ENCODE results near the gene SMARCA5. TPM values are rescaled to one million over a fixed set of nuclear protein-coding genes. Genes with fewer than 3 reads are reported as not detected.

SMARCA5 gene
- total and polyA plus RNA-seq, 2 donors (not counting 3 experiments of a cell fraction or from before 2014, with no cell fraction given), result 7.9 to 57.6 TPM

- Histone ChIP-seq H3K36me3 (ENCODE audit: control insufficient read depth in 2 of 2, extremely low read depth in 1 of 2, insufficient read depth in 2 of 2, low read length in 2 of 2) (no peaks in the 10 kb centered on the region), H3K4me3 (replicated peaks in 1 of 3; ENCODE audit: insufficient read depth in 1 of 3, low read depth in 1 of 3, low read length in 3 of 3) (no peak overlapping the region), H2AFZ (ENCODE audit: low read depth, low read length) (no peak overlapping the region), H4K20me1 (replicated peaks; ENCODE audit: control insufficient read depth, extremely low read depth, insufficient read depth, low read length) (no peaks in the 10 kb centered on the region), H3K9me1 (replicated peaks; ENCODE audit: control insufficient read depth, extremely low read depth, insufficient read depth, low read length) (no peaks in the 10 kb centered on the region), H3K9me3 (replicated peaks; ENCODE audit: control insufficient read depth, insufficient read depth, low read length) (no peaks in the 10 kb centered on the region), H3K9ac (replicated peaks; ENCODE audit: extremely low read depth, insufficient read depth, low read length) (no peak overlapping the region), H3K4me2 (ENCODE audit: insufficient read depth, low read length) (no peak overlapping the region), H3K79me2 (ENCODE audit: control insufficient read depth, insufficient read depth, low read length) (no peaks in the 10 kb centered on the region), H3K27ac (ENCODE audit: insufficient read depth, low read depth, low read length) (no peak overlapping the region), H3K27me3 (ENCODE audit: control insufficient read depth in 2 of 2, insufficient read depth in 2 of 2, low read length in 2 of 2) (no peaks in the 10 kb centered on the region), H3K4me1 (ENCODE audit: control insufficient read depth, extremely low read depth, insufficient read depth, low read length) (no peaks in the 10 kb centered on the region)
- dilution Hi-C loops (cut with MboI; ENCODE audit: extremely low pct_ligation_motif_present, low sequenced_read_pairs) (no loop called here), intact Hi-C loops (cut with micrococcal nuclease) (no loop called here)
- no TSS peak for BruUV-seq (replicated peaks)
- FAIRE-seq (no peak), DNase-seq (ENCODE audit: low read depth, low spot score) (no peak)
- POLR2A ChIA-PET, result no interaction called here
- no peak for TF ChIP-seq MYC (IDR thresholded peaks at IDR 0.05; ENCODE audit: low read depth, low read length)
- no peak for TF ChIP-seq GATA2 (IDR thresholded peaks at IDR 0.05; ENCODE audit: insufficient read depth, insufficient read length, low read depth, low read length)
- TF ChIP-seq POLR2A (IDR thresholded peaks at IDR 0.05; ENCODE audit: low read depth, low read length), result no peak
- no peak for TF ChIP-seq JUN (IDR thresholded peaks at IDR 0.05; ENCODE audit: borderline replicate concordance, insufficient read depth, insufficient read length, low read depth)
- no peak for TF ChIP-seq POLR2AphosphoS5 (IDR thresholded peaks at IDR 0.05; ENCODE audit: insufficient read depth, low read depth, low read length)
- no peak for TF ChIP-seq MAX (IDR thresholded peaks at IDR 0.05; ENCODE audit: insufficient read depth, insufficient read length)
- TF ChIP-seq CTCF (IDR thresholded peaks at IDR 0.05; ENCODE audit: extremely low read depth in 1 of 2, insufficient read depth in 1 of 2, low read depth in 1 of 2, low read length in 2 of 2), result no peak
- TF ChIP-seq EZH2 (IDR thresholded peaks at IDR 0.05; ENCODE audit: borderline replicate concordance, low read depth, low read length, severe bottlenecking), result no peak
- TF ChIP-seq FOS (IDR thresholded peaks at IDR 0.05; ENCODE audit: borderline replicate concordance, insufficient read depth, low read length), result no peak
- CTCF ChIA-PET, result interaction anchor here (1.4 kb wide), 1 partner anchor 19 kb away, joined by 3 read pairs; no protein-coding TSS in a partner anchor
Measured at GRCh38 chr4:143599827-143600226, 86.3 kb downstream of the SMARCA5 start.

Data from endothelial cell of umbilical vein (primary cell).